HEK293 (cell line): Measurements from ENCODE around the gene C3orf20.

Experiments
- CTCF ChIP-seq: fragments of 450-650 bp; formaldehyde crosslinking; IDR thresholded peaks from 2 replicates; pipeline ENCODE4 v1.5.1; 2016; ENCODE audit warnings: missing biosample characterization, missing genetic modification characterization
- TCF7L2 ChIP-seq: IDR thresholded peaks from 2 replicates; pipeline ENCODE4 v1.6.1; 2011; ENCODE audit warnings: low read depth, mild to moderate bottlenecking, inconsistent platforms, low read length, moderate library complexity, borderline replicate concordance
- ZNF529 ChIP-seq: fragments of 450-650 bp; formaldehyde crosslinking; IDR thresholded peaks from 2 replicates; pipeline ENCODE4 v1.5.1; 2017; ENCODE audit warnings: missing genetic modification characterization, missing biosample characterization; ENCODE audit not compliant: insufficient replicate concordance
- ZNF549 ChIP-seq: fragments of 450-650 bp; IDR thresholded peaks from 2 replicates; pipeline ENCODE4 v1.5.1; 2018; ENCODE audit warnings: missing biosample characterization, missing genetic modification characterization, mild to moderate bottlenecking, inconsistent platforms, moderate library complexity

GRCh38 chr3:14768182-14768790 is 93.3 kb downstream of the C3orf20 start:
- TF ChIP-seq ZNF529 (tag by site-specific recombination) (no peak), CTCF (no peak), ZNF549 (tag by site-specific recombination) (no peak), TCF7L2 (no peak)
